Stimulated activated effector memory CD8-positive, alpha-beta T cell treated with anti-CD3 and anti-CD28 coated beads, Interleukin-12 subunit alpha, Interleukin-12 subunit beta, amount 100 ng/mL, for 72 hours (primary cell): ENCODE measurements around the gene EMD.
"Not testable (repeated sequence)": the region's sequence is repeated elsewhere in the genome, so short reads cannot be mapped to it uniquely, and the experiment has no call there.

ENCODE experiments used
- ATAC-seq: fragments of 150-1000 bp; cut with Tn5 transposase; 2 replicates; pipeline ENCODE4 v1.10.0; 2021
- DNase-seq, 2 donors: peaks; one replicate each; pipeline ENCODE4 v3.0.0; 2021 to 2022; ENCODE audit warnings: low spot score in 2 of 2
- H3K27ac Mint-ChIP-seq: one replicate; pipeline ENCODE4 v1.8.0; 2022; ENCODE audit warnings: mild to moderate bottlenecking, mixed read lengths
- H3K36me3 Mint-ChIP-seq: one replicate; pipeline ENCODE4 v1.8.0; 2022; ENCODE audit warnings: mild to moderate bottlenecking, mixed read lengths
- H3K4me1 Mint-ChIP-seq: one replicate; pipeline ENCODE4 v1.8.0; 2022; ENCODE audit warnings: mixed read lengths
- H3K4me3 Mint-ChIP-seq: one replicate; pipeline ENCODE4 v1.8.0; 2022; ENCODE audit warnings: mild to moderate bottlenecking, mixed read lengths
- H3K9me3 Mint-ChIP-seq: one replicate; pipeline ENCODE4 v1.8.0; 2022; ENCODE audit warnings: mixed read lengths

Gene EMD

GRCh38 chrX:154373340-154374306 is 5.5 kb upstream of the EMD start:
- Mint-ChIP-seq H3K36me3 (peaks cover 35% of the 10 kb centered on the region), H3K4me1 (peaks cover 13% of the 10 kb centered on the region), H3K4me3 (peak overlapping the region; percentile 83), H3K27ac (no peak overlapping the region), H3K9me3 (no peaks in the 10 kb centered on the region)
- ATAC-seq: no peak
- no peak for DNase-seq

DNA sequence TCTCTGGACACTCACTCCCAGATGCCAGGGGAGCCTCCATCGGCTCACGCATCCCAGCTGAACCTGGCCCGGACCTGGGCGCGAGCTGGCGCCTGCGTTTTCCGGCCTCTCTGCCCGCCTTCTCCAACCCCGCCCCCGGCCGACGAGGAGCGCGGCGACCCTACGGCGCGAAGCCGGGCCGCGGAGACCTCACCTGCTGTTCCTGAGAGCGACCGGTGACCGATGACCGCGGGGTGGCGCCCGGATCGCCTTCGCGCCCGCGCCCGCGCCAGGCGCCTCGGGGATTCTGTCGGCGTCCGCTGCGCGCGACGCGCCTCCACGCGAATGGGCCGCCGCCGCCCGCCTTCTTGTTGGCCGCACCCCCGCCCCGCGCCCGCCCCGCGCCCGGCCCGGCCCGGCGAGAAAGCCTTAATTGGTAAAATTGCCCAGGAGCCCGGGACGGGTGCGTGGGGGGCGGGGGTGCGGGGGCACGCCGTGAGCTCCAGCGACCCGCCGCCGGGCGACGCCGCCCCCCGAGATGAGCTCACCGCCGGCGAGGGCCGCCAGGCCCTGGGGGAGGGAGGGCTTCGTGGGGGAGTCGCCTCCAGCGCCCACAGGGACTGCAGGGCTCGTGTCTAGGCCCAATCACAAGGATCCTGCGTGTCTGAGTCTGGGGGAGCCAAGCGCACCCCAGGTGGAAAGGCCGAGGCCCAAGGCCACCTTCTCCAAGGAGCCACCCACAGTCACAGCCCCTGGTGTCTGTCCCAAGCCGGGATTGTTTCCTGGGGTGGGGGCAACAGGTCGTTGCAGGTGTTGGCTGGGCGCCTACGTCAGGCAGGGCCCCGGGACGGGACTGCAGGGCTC is 4.6 kb upstream of the EMD start, which contains the start of gene FLNA:
Gene FLNA (minus strand): TSS at position 322 of the 843 bp plus-strand sequence. CDS start 3,389 bp downstream, outside the sequence.
- DNase-seq: no peak
- peaks cover 13% of the 10 kb centered on the region for H3K4me1 Mint-ChIP-seq
- peaks cover 28% of the 10 kb centered on the region for H3K36me3 Mint-ChIP-seq
- no peak for ATAC-seq
- H3K4me3 Mint-ChIP-seq: peak within 1 kb of the TSS; percentile 83
- no peak within 1 kb of the TSS for H3K27ac Mint-ChIP-seq
- no peaks in the 10 kb centered on the region for H3K9me3 Mint-ChIP-seq

- Mint-ChIP-seq H3K36me3 (peaks cover 28% of the 10 kb centered on the region), H3K4me1 (peaks cover 17% of the 10 kb centered on the region), H3K4me3 (peak overlapping the region; percentile 83), H3K9me3 (no peaks in the 10 kb centered on the region), H3K27ac (no peak overlapping the region)
- no peak for DNase-seq
- no peak for ATAC-seq
These were observed 4.0 kb upstream of the EMD start for GRCh38 chrX:154375156-154375504.

DNA sequence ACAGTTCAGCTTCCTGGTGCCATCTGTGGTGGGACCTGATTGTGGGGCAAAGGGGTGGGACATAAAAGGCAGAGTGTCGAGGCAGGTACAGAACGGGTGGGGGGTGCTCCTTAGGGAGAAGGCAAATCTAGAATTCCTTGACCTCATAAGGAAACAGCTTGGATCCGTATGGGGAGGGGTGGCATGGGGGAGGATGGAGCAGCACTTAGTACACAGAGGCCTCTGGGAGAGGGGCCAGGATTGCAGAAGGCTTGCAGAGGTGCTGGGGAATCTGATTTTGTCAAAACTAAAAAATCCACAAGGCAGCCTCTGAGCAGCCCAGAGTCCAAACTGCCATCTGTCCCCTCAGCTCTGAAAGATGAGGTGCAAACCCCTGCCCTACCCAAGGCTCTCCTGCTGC is 2.3 kb upstream of the EMD start:
- no peak for DNase-seq
- peaks cover 27% of the 10 kb centered on the region for H3K4me1 Mint-ChIP-seq
- no peaks in the 10 kb centered on the region for H3K9me3 Mint-ChIP-seq
- H3K27ac Mint-ChIP-seq: peak overlapping the region; percentile 52
- ATAC-seq: no peak
- peak overlapping the region; percentile 83 for H3K4me3 Mint-ChIP-seq
- H3K36me3 Mint-ChIP-seq: peaks cover 31% of the 10 kb centered on the region

DNA sequence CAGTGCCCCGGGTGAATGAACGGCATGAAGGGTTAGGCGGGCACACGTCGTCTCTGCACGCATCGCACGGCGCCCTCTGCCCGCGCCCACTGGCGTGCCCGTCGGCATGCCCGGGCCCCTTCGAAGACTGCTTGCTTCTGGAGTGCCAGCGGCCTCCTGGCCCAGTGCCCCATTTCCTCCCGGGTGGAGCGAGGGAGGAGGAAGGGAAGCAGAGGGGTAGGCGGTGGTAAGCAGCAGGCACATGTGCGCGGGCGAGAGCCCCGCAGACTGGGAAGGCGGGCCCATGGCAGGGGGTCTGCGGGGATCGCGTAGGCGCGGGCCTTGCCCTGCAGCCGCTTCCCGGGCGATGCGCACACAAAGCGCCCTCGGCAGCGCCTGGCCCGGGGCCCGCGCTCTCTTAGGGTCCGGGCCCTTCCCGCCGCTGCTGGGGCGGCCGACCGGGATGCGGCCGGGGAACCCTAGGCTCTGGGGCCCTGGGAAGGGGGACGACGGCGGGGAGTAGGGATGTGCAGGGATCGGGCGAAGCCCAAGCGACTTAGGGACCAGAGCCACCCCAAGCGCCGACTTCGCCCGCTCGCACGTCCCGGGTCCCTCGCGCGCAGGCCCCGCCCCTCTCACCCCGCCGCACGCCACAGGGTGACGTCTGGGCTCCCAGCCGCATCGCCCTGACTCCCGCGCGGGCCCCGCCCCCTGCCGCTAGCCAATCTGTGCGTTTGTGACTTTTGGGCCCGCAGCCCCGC is 866 bp upstream of the EMD start:
- peak; percentile 1 for ATAC-seq
- peak overlapping the region; percentile 83 for H3K4me3 Mint-ChIP-seq
- no peaks in the 10 kb centered on the region for H3K9me3 Mint-ChIP-seq
- peak overlapping the region; percentile 91 for H3K27ac Mint-ChIP-seq
- H3K36me3 Mint-ChIP-seq: peaks cover 39% of the 10 kb centered on the region
- peaks cover 27% of the 10 kb centered on the region for H3K4me1 Mint-ChIP-seq
- DNase-seq: peak in 1 of 2 donors; percentile 74

DNA sequence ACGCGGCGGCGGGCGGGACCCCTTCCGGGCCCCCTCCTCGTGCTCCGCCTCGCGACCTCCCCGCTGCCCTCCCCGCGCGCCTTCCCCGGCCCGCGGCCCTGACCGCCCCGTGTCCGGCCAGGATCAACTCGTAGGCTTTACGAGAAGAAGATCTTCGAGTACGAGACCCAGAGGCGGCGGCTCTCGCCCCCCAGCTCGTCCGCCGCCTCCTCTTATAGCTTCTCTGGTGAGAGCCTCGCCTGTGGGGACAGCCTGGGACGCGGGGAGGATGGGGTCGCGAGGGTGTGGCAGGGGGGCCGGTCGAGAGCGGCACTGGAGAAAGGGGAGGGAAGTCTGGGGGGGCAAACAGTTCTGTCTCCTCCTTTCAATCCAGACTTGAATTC is 465 bp downstream of the EMD start:
- peak overlapping the region; percentile 91 for H3K27ac Mint-ChIP-seq
- ATAC-seq (no peak), DNase-seq (no peak)
- peaks cover 52% of the 10 kb centered on the region for H3K36me3 Mint-ChIP-seq
- H3K4me1 Mint-ChIP-seq: peaks cover 31% of the 10 kb centered on the region
- H3K4me3 Mint-ChIP-seq: peak overlapping the region; percentile 83
- H3K9me3 Mint-ChIP-seq: no peaks in the 10 kb centered on the region

DNA sequence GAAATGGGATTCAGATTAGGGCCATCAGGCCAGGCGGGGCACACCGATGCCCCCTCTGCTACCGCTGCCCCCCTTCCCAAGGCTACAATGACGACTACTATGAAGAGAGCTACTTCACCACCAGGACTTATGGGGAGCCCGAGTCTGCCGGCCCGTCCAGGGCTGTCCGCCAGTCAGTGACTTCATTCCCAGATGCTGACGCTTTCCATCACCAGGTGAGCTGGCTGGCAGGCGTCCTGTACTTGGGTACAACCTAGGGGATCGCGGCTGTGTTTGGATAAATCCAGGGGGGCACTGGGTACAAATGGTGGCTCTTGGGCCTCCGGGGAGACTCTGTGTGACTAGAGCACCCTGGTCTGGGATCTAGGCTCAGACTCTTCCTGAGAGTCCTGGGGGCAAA is 1.1 kb downstream of the EMD start:
- Mint-ChIP-seq H3K4me3 (peak overlapping the region; percentile 83), H3K27ac (peak overlapping the region; percentile 91), H3K36me3 (peaks cover 56% of the 10 kb centered on the region), H3K4me1 (peaks cover 31% of the 10 kb centered on the region), H3K9me3 (no peaks in the 10 kb centered on the region)
- ATAC-seq (no peak), DNase-seq (no peak)

GRCh38 chrX:154380787-154381186 is 1.7 kb downstream of the EMD start:
- DNase-seq (no peak), ATAC-seq (no peak)
- H3K27ac Mint-ChIP-seq: peak overlapping the region; percentile 91
- H3K4me1 Mint-ChIP-seq: peaks cover 31% of the 10 kb centered on the region
- H3K36me3 Mint-ChIP-seq: peaks cover 56% of the 10 kb centered on the region
- no peaks in the 10 kb centered on the region for H3K9me3 Mint-ChIP-seq
- peak overlapping the region; percentile 83 for H3K4me3 Mint-ChIP-seq

DNA sequence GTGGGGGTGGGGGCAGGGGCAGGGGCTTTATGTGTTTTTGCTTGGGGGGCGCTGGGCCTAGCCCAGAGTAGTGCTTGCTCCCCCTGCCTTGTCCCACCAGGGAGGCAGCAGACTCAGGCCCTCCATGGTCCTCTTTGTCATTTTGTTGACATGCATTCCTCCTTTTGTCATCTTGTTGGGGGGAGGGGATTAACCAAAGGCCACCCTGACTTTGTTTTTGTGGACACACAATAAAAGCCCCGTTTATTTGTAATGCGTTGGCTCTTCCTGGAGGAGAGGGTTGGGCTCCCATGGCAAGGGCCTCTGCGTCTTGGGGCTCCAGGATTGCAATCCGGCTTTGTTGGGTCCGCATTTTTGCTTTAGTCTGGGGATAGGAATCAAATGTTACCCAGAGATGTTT is 2.2 kb downstream of the EMD start:
- Mint-ChIP-seq H3K9me3 (no peaks in the 10 kb centered on the region), H3K36me3 (peaks cover 56% of the 10 kb centered on the region), H3K4me3 (peak overlapping the region; percentile 83), H3K4me1 (peaks cover 31% of the 10 kb centered on the region), H3K27ac (peak overlapping the region; percentile 91)
- no peak for ATAC-seq
- DNase-seq: no peak

- DNase-seq: no peak
- H3K27ac Mint-ChIP-seq: peak overlapping the region; percentile 73
- peaks cover 56% of the 10 kb centered on the region for H3K36me3 Mint-ChIP-seq
- no peaks in the 10 kb centered on the region for H3K9me3 Mint-ChIP-seq
- no peak overlapping the region for H3K4me3 Mint-ChIP-seq
- peaks cover 25% of the 10 kb centered on the region for H3K4me1 Mint-ChIP-seq
- ATAC-seq: no peak
These were observed 3.5 kb downstream of the EMD start for GRCh38 chrX:154382483-154383069.

- Mint-ChIP-seq H3K4me1 (peaks cover 25% of the 10 kb centered on the region), H3K27ac (peak overlapping the region; percentile 73), H3K4me3 (no peak overlapping the region), H3K9me3 (no peaks in the 10 kb centered on the region), H3K36me3 (peaks cover 56% of the 10 kb centered on the region)
- ATAC-seq (no peak), DNase-seq (no peak)
These were observed 4.5 kb downstream of the EMD start for GRCh38 chrX:154383359-154384283.

- no peak overlapping the region for H3K4me3 Mint-ChIP-seq
- DNase-seq (no peak), ATAC-seq (no peak)
- peaks cover 25% of the 10 kb centered on the region for H3K4me1 Mint-ChIP-seq
- no peaks in the 10 kb centered on the region for H3K9me3 Mint-ChIP-seq
- peaks cover 55% of the 10 kb centered on the region for H3K36me3 Mint-ChIP-seq
- peak overlapping the region; percentile 73 for H3K27ac Mint-ChIP-seq
These were observed 5.3 kb downstream of the EMD start for GRCh38 chrX:154384284-154384892.

- not testable (repeated sequence) for DNase-seq, H3K4me3 Mint-ChIP-seq, H3K4me1 Mint-ChIP-seq, H3K9me3 Mint-ChIP-seq, H3K27ac Mint-ChIP-seq
- ATAC-seq: peak; percentile 63
- peaks cover 18% of the 10 kb centered on the region for H3K36me3 Mint-ChIP-seq
These were observed 9.0 kb downstream of the EMD start for GRCh38 chrX:154388094-154388493.
